Stimulated activated CD4-positive, alpha-beta T cell treated with anti-CD3 and anti-CD28 coated beads, Interleukin-12 subunit alpha, Interleukin-12 subunit beta, amount 100 ng/mL, for 4 hours (primary cell): ENCODE results near the gene STAG2.
"Not testable (repeated sequence)": the region's sequence is repeated elsewhere in the genome, so short reads cannot be mapped to it uniquely, and the experiment has no call there.

Experiments used
- DNase-seq: peaks from one replicate; pipeline ENCODE4 v3.0.0-alpha.2; 2020

The STAG2 gene

DNA sequence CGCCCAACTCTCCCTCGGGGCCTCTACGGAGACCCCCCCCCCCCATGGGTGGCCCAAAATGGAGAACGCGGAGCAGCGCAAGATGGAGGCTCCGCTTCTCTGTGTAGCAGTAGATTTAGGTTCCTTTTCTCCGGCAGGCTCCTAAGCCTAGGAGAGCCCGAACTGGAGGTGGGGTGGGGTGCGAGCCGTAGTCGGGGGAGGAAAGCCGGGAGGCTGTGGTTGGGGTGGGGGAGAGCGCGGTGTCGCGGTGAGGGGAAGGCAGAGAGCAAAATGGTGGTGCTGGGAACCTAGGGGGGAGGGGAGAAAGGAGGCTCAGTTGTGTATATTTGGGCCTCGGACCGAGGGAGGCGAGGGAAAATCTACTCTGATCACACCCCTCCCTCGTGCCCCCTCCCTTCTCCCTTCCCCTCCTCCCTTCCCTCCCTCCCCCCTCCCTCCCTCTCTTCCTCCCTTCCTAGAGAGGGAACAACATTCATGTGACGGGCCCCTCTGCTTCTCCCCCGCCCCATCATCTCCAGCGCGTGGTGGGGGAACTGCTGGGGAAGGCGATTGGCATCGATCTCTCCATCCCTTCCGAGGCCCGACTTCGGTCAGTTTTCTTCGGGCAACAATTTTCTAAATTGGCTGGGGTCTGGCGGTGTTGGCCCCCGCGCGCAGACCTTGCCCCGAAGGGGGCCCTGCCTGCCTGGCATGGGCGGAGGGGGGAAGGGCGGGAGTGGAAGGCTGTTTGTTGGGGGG is at the start of gene STAG2:
Gene STAG2 (plus strand): TSS at position 439 of the 738 bp plus-strand sequence. CDS start 60,922 bp downstream, outside the sequence.
- DNase-seq: peak; percentile 44

DNA sequence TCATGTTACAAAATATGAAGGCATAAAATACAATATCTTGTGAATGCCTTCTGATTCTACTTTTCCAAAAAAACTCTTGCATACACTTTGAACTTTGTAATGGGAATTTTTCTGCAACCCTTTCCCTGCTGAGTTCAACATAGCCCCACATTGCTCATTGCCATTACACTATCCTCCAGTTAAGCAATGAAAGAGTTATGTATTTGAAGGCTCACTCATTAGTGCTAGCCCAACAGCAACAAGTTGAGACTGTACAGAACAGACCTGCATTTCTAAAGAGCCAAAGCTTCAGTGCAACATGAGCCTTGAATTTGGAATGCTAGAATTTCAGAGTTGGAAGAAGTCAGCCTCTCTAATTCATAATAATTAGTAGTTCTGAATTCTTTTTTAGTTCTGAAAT is 44.4 kb upstream of the STAG2 start:
- no peak for DNase-seq

DNA sequence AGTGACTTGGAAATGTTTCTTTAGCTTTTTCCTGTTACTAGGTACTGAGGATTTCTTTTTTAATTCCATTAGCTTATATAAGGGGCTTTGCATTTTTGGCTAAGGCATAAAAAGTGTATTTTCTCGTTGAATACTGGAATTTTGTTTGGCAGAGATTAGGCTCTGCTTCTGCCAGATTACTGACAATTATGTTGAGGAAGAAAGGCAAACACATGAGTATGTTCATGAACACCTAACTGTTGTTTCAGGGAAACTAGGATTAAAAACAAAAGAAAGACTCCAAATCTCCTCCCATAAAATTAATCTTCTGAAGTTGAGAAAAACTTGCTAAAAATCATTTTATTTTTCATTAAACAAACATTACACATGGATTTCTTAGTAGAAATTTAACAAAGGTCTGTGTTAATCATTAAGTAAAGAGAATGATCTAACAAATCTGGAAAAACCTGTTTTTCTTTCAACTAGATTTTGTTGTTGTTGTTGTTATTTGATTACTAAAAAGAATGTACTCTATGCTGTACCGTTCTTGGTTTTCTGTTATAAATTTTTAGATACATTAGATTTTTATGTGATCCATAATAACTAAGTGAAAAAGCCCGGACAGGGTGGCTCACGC is 43.3 kb upstream of the STAG2 start:
- no peak for DNase-seq

DNA sequence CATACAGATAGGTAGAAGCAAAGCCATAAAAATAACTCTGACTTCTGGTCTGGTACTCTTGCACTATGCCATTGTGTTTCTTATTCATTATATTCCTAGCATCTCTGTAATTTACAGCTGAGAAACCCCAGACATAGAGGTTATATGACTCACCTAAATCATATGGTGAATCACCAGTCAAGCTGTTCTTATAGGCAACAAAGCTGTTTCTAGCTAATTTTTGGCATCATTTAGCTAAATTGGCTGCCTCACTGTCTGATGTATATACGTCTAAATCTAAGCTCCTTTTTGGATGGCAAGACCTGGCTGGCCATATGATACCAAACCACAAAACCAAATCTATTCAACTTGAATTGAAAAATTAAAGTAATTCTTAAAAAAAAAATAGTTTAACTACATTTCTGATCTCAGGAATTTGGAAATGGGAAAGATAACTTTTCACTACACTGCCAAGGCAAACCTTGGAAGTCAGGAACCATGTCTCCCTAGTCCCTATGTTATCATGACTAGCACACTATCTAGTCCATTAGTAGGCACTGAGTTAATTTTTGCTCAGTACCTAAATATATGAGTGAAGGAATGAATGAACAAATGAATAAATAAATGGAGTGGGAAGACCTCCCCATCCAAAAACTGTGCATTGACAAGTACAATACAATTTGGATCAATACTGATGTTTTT is 41.3 kb upstream of the STAG2 start:
- DNase-seq: no peak

DNA sequence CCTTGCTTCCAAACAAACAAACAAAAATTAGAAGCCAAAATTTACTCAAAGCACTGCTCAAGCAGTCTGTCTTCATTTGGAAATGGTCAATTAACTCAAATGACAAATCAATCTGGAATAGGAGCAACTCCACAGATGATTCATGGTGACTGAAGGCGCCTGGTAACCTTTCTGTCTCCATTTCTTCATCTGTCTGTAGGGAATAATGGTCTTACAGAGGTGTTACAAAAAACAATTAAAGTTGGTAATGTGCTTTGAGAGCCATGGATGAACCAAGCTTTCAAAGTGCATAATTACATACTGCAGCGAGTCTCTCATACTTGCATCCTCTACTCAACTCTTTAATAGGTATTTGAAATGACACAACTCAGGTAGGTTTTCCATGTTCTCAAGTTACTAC is 38.3 kb upstream of the STAG2 start:
- DNase-seq: no peak

DNA sequence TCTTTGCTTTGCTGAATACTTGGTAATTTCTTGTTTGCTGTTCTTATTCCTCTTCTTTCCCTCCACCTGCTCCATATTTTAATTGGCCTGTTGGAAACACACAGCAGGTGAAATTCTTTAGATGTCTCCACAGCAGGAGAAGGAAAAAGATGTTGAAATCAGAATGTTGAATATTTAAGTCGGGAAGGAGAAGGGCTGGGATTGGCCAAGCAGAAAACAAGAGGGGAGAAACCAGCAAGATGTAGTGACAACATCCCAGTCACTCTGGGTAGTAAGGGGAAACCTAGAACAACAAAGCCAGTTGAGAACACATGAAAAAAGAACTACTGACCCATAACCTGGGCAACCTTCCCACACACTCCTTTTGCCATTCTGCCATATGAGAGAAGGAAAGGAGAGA is 37.3 kb upstream of the STAG2 start:
- no peak for DNase-seq

DNA sequence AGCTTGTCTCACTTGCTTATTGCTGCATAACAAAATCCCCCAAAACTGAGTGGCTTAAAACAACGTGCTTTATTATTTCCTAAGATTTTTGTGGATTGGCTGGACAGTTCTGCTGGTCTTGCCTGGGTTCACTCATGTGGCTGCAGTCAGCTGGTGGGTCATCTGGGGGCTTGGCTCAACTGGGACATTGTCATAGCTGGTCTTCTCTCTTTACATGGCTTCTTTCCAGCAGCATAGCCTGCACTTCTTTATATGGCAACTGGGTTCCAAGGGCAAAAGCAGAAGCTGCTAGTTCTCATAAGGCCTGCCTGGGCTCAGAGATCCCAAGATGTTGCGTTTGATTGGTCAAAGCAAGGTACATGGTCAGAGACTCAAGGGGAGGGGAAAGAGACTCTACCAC is 33.7 kb upstream of the STAG2 start:
- DNase-seq: no peak

DNA sequence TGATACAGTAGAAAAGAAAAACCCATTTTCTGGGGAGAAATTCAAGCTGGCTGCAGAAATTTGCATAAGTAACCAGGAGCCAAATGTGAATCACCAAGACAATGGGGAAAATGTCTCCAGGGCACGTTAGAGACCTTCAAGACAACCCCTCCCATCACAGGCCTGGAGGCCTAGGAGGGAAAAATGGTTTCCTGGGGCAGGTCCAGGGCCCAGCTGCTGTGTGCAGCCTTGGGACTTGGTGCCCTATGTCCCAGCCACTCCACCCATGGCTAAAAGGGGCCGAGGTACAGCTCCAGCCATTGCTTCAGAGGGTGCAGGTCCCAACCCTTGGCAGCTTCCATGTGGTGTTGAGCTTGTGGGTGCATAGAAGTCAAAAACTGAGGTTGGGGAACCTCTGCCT is 29.5 kb upstream of the STAG2 start:
- not testable (repeated sequence) for DNase-seq

DNA sequence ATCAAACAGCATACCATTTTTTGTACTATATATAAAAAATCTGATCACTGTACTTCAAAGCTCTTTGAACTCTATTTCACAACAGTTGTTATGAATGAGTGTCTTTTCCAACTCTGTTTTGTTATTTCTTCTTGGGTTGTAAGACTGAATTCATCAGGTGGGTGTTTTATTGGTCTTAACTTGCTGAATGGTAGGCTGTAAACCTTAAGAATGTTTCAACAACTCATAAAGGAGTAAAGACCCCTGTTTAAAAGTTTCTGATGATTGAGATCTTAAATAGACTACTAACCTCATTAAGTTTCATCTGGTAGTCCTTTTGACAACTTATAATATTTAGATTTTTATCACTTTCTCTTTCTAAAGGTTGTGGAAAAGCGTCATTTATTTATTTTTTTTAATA is 18.4 kb upstream of the STAG2 start:
- DNase-seq: no peak

DNA sequence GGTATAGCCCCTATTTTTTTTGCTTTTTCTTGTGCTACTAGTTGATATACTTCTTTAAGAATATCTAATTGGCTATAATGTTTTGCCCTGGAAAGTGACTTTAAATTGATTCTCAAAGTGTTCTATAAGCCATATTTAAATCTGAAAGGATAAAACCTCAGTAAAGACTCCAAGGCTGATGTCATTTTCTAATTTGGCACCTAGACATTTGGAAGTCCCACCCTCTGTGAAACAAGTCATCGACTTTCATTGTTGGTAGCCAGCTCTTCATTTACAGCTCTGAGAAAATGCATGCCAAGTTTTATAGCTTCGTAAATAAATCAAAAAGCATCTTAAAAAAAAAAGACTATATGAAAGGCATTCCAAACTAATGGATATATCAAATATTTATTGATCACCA is 18.0 kb upstream of the STAG2 start:
- DNase-seq: no peak

DNA sequence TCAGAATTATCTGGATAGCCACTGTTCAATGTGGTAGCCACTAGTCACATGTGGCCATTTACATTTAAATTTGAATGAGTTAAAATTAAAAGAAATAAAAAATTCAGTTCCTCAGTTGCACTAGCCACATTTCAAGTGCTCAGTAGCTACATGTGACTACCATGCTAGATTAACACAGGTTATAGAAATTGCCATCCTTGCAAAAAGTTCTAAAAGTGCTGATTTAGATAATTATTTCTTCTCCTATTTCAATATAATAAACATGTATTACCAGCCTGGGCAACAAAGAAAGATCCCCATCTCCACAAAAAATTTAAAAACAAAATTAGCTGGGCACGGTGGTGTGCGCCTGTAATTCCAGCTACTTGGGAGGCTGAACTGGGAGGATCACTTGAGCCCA is 11.7 kb upstream of the STAG2 start:
- no peak for DNase-seq

DNA sequence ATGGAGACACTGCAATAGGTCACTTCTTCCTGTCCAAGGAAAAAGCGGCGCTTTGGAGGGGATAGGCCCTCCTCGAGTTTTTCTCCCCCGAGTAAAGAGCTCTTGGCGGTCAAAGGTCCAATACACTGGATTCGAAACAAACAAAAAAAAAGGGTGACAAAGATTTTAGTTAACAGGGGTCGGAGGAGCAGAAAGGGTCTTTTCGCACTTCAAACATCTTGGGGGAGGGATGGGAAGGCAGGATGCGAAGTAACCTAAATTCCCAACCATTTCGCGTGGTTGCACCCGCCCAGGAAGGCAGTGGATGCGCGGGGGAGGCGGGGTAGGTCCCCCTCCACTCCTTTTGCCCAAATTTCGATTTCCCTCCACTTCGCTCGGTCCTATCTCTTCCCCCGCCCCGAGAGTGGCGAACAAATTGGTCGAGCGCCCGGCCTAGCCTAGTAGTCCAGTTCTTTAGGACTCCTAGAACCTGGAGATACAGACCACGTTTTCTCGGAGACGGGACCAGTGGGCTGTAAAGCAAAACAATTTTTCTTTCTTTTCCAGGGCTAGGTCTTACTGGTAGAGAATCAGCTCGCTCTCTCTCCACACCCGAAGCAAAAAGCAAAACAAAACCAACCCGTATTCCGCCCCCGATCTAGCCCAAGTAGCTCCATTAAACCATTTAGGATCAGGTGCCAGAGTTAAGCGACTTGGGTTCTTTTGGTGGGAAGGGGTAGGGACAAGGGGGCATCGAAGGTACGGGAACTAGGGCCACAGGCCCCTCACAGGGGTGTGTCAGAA is 2.0 kb upstream of the STAG2 start:
- peak; percentile 2 for DNase-seq

DNA sequence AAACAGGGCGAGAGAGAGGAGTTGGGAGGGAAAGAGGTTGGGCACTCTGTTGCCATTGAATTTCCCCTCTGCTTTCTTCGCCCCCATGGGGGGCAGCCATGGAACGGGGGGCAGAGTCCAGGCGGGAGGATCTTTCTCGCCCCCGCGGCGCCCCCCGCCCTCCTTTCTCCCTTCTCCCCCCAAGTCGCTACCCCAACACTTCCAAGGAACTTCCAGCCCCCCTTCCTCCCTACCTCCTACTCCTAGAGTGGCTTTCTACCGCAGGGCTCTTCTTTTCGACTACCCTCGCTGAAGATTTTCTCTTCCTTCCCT is 594 bp upstream of the STAG2 start:
- DNase-seq: peak; percentile 2

DNA sequence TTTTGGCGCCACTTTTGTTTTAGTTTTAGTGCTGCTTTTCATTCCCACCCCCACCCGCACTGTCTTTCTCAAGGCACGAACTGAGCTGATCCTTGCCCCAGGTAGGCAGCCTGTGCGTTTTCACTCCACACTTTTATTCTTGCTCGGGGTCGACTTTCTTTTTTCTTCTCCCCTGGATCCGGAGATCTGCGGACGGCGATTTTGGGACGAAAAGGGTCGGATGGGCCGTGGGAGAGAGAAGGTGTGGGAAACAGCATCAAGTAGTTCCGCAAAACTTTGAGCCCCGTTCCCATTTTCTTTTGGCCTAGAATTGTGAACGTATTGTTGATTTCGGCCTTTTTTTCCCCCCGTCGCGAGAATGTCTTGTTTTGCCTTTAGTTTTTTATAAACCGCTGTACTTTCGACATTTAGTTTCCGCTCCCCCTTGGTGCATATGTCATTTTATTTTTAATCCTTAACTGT is 531 bp downstream of the STAG2 start:
- no peak for DNase-seq

DNA sequence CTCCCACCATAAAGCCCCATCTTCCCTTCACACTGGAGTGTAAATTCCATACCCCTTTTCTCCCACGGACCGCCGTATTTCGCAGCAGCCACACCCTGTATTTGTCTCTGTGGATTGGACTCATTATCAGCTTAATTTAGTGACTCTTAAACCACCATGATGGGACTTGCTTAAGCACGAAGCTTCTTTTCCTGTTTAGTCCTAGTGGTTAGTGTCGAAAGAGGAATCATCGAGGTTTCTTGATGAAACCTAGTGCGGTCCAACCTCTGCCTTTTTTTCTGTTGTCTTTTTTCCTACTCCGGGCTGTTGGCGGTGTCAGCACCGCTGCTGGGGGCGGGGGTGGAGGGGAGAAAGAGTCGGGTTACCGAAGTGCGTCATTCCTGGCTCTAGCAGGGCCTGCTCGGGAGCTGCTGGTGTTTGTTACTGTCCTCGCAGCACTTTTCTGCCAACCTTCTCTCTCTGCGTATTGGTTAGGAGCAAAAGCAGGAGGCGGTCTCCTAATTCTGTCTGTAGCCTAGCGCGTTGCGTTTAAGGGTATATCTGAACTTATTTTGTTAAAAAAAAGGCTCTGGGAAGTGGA is 1.4 kb downstream of the STAG2 start:
- DNase-seq: peak; percentile 70

DNA sequence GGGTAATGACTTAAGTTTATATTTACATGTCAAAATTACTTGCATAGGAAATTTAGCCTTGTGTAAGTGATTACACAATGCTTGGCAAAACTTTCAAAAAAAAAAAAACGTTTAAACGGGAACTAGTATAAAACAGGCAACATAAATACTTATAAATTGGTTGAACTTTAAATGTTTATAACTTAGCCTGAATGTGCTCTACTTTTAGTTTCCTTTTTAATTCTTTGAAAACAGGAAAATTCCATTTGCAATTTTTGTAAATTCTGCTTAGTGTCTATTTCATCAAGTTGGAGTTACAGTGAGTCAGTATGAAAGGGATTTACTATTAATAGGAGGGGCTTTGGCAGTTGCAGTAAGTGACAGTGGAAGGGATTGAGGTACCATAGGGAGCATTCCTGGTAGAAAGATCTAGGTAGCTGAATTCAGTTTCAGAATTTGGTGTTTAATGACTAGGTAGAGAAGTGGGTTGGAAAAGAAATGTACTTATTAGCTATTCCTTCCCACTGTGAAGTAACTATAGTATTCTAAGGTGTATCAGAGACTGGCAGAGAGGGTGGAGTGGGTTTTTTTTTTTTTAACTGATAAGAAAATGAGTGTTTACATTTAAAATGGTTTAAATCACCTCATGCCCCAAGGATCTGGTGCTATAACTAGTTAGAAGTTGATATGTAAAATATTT is 2.8 kb downstream of the STAG2 start:
- no peak for DNase-seq

DNA sequence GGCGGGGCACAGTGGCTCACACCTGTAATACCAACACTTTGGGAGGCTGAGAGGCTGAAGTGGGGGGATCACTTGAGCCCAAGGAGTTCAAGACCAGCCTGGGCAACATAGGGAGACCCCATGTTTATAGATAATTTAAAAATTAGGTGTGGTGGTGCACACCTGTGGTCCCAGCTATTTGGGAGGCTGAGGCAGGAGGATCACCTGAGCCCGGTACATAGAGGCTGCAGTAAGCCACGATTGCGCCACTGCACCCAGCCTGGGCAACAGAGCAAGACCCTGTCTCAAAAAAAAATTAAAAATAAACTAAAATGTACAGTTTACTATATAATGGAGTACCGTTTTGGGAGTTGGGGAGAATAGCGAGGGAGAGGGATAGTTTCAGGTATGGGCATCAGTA is 4.2 kb downstream of the STAG2 start:
- no peak for DNase-seq

DNA sequence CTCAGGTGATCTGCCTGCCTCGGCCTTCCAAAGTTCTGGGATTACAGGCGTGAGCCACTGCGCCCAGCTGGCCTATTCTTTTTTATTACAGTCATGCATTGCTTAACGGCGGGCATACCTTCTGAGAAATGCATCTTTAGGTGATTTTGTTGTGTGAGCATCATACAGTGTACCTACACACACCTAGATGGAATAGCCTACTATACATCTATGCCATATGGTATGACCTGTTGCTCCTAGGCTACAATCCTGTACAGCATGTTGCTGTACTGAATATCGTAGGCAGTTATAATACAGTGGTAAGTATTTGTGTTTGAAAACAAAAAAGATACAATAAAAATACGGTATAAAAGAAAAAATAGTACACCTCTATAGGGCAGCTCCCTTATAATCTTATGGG is 6.0 kb downstream of the STAG2 start:
- no peak for DNase-seq

DNA sequence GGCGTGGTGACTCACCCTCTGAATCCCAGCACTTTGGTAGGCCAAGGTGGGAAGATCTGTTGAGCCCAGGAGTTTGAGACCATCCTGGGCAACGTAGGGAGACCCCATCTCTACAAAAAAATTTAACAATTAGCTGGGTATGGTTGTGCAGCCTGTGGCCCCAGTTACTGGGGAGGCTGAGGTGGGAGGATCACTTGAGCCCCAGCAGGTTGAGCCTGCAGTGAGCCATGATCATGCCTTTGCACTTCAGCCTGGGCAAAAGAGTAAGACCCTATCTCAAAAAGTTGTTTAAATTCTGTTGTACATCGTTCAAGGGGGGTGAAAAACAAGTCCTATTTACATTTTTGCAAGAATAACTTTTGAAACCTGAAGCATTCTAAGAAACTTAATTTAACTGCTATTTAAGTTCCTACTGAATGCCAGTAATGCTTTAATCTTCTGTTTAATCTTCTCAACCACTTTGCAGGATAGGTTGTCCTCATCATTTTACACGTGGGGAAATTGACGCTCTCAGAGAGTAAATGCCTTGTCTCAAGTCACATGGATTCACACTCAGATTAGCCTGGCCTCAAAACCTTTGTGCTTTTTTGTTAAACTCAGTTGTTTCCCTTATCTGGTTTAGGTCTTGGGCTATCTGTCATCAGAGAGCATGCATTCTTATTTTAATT is 7.0 kb downstream of the STAG2 start:
- DNase-seq: no peak

DNA sequence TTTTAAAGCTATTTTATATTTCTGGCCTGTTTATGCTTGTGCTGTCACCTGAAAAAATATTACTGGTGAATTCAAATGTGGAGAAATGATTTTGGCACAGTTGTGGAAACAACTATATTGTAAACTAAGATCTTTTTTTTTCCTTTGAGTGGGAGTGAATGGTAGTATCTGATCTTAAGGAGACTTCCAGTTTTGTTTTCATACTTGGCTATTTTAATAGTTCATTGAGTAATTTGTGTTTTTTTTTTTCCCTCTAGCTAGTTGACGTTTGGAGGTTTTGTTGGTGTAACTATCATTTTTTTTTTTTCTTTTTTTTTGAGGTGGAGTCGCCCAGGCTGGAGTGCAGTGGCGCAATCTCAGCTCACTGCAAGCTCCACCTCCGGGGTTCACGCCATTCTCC is 10.5 kb downstream of the STAG2 start:
- no peak for DNase-seq

DNA sequence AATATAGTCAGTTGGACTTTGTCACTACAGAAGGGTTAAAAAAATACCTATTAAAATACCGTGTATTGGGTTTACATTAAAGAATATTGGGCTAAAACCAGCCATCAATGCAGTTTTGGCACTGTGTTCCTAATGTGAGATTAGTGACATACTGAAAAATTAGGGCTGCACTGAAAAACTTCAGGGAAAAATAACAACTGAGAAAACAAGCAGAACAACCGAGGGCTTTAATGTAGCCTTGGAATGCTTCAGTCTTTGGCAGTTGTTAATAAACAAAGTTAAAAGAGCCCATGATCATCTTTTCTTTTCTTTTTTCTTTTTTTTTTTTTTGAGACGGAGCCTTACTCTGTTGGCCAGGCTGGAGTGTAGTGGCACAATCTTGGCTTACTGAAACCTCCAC is 12.4 kb downstream of the STAG2 start:
- no peak for DNase-seq

DNA sequence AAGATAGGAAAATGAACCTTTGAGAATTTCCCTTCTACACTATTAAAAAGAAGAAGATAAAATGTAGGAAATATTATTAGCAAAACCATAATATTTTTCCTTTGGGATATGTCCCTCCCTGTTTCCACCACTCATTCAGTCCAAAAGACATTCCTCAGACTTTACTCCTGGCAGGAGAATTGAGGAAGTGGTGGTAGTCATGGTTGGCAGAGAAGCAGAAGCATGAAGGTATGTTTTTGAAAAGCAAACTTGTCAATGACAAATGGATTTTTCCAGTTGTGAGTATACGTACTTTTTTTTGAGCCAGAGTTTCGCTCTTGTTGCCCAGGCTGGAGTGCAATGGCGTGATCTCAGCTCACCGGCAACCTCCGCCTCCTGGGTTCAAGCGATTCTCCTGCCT is 13.7 kb downstream of the STAG2 start:
- DNase-seq: no peak
